GM23338 (cell line): ENCODE data around the gene SYTL1.
A peak's percentile ranks its signal among the peaks of the same experiment; 100 is the strongest.

ENCODE experiments used
- CTCF ChIP-seq, 2 experiments: fragments of 200-600 bp in 1 of 2; sonication (generic) in 1 of 2; conservative IDR thresholded peaks; 2 replicates each; pipeline versions ENCODE4 v1.5.1 to v1.6.1; 2016 to 2017; ENCODE audit warnings: antibody characterized with exemption in 2 of 2, low read depth in 2 of 2, mild to moderate bottlenecking in 2 of 2, moderate library complexity in 1 of 2
- ETS1 ChIP-seq: IDR thresholded peaks from 2 replicates; pipeline ENCODE4 v1.6.1; 2016; ENCODE audit warnings: antibody characterized with exemption
- EZH2 ChIP-seq: fragments of 200-600 bp; sonication (generic); IDR thresholded peaks from one replicate; pipeline ENCODE4 v1.8.0; 2017; ENCODE audit warnings: antibody characterized with exemption, mild to moderate bottlenecking, low read depth; ENCODE audit not compliant: unreplicated experiment
- EZH2phosphoT487 ChIP-seq: fragments of 200-600 bp; sonication (generic); IDR thresholded peaks from one replicate; pipeline ENCODE4 v1.8.1; 2018; ENCODE audit warnings: antibody characterized with exemption; ENCODE audit not compliant: unreplicated experiment
- POLR2AphosphoS5 ChIP-seq: IDR thresholded peaks from 2 replicates; pipeline ENCODE4 v1.6.1; 2016; ENCODE audit warnings: antibody characterized with exemption, low read depth
- REST ChIP-seq: IDR thresholded peaks from one replicate; pipeline ENCODE4 v1.6.1; 2018; ENCODE audit warnings: antibody characterized with exemption; ENCODE audit not compliant: unreplicated experiment
- STAT1 ChIP-seq: IDR thresholded peaks from one replicate; pipeline ENCODE4 v1.6.1; 2016; ENCODE audit warnings: antibody characterized with exemption; ENCODE audit not compliant: unreplicated experiment
- ZNF114 ChIP-seq: fragments of 250-450 bp; sonication (Bioruptor Pico); IDR thresholded peaks from 2 replicates; pipeline ENCODE4 v1.5.0; 2020; ENCODE audit warnings: mild to moderate bottlenecking, moderate library complexity
- ZNF331 ChIP-seq: fragments of 250-450 bp; sonication (Bioruptor Pico); IDR thresholded peaks from 2 replicates; pipeline ENCODE4 v1.5.0; 2020; ENCODE audit warnings: low read depth, mild to moderate bottlenecking, moderate library complexity
- ZNF462 ChIP-seq: fragments of 250-450 bp; sonication (Bioruptor Pico); IDR thresholded peaks from 2 replicates; pipeline ENCODE4 v1.5.0; 2020; ENCODE audit warnings: mild to moderate bottlenecking, moderate library complexity

GRCh38 chr1:27365372-27366112 is 23.7 kb downstream of the SYTL1 start:
- TF ChIP-seq CTCF (conservative IDR thresholded peaks at IDR 0.05; ENCODE audit: low read depth in 2 of 2): no peak
- no peak for TF ChIP-seq EZH2phosphoT487
- no peak for TF ChIP-seq ZNF462 (CRISPR knock-in tag)
- TF ChIP-seq EZH2: no peak
- TF ChIP-seq ZNF114 (CRISPR knock-in tag): no peak
- peak; percentile 69 for TF ChIP-seq POLR2AphosphoS5
- TF ChIP-seq ZNF331: no peak
- TF ChIP-seq REST: no peak
- no peak for TF ChIP-seq ETS1
- peak; percentile 32 for TF ChIP-seq STAT1
